Amniotic stem cell (primary cell): ENCODE data around the gene MST1.

Experiments
- DNase-seq: peaks from one replicate; lab custom pipeline; 2025; lab: John Stamatoyannopoulos, UW

Gene MST1

DNA sequence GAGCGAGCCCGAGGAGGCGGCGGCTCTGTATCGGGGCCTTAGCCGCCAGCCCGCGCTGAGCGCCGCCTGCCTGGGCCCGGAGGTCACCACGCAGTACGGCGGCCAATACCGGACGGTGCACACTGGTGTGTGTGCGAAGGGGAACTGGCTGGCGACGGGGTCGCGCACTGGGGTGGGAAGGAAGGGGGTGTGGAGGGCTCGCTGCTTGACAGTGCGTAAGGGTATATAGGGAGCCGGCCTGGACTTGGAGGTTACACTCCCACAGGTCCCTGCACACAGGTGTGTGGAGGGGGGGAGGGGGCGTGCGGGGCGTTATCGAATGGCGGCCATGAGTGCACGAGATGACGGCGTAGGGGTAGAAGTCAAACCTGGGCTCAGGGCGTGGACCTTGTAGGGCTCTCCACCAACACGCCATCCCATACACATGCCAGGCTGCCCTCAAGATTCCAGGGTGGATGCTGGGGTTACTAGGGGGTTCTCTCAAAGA lies 14.7 kb downstream of the MST1 start:
- no peak for DNase-seq

DNA sequence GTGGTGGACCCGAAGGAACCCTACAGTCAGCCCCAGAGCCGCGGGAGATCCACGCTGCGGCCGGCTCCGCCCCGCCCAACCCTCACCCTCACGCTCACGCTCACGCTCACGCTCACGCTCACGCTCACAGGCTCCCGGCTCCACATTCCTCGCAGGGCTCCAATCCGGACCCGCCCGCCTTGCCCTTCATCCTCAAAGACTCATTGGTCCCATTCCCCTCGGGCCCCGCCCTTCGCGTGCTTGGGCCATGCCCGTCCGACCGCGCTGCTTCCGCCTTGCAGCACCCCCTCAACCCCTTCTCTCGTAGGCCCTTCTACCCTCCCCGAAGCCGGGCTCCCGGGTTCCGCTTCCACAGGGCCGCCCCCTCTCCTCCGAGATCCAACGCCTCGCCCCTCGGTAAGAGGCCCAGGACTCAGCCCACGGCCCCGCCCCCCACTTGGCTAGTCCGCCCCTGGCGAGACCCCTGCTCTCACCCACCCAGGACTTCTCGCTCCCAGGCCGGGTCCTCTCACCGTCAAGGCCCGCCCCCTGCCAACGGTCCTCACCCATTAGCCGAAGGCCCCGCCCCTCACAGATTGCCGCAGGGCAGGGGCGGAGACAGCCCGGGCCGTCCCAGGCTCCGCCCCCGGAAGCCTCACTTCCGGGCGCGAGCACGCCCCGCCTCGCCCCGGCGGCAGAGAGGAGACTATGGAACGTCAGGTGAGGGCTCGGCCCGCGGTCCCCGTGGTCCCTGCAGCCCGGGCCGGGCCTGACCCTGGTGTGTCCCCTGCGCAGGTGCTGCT lies 15.4 kb downstream of the MST1 start, which contains the start of gene APEH:
TSS of gene APEH (plus strand) at position 637 of the 782 bp plus-strand sequence. CDS start at position 688, 51 bp downstream.
- no peak for DNase-seq

DNA sequence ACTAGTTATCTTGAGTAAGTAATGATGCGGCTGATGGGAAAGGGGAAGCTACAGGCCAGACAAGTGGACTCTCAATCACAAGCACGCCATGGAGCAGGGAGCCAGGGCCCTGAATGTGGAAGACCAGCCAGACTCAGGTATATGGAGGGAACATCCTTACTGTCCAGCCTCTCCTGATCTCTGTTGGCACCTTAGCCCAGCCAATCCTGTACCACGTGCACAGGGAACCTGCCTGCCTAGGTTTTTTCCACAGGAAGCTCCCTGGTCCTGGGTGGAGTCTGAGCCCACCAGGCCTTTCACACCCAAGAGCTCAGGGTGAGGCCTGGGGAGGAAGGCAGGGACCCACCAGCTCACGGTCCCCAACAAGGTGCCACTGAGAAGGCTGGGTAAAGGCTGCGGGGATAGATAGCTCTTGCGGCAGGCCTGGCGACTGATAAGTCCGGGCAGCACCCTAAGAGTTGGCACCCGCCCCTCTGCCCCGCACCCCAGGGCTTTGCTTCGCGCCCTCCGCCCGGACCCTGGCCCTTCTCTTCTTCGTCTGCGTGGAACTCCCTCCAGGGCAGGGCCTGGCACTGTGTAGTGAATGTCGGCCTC lies 16.1 kb downstream of the MST1 start:
- no peak for DNase-seq

DNA sequence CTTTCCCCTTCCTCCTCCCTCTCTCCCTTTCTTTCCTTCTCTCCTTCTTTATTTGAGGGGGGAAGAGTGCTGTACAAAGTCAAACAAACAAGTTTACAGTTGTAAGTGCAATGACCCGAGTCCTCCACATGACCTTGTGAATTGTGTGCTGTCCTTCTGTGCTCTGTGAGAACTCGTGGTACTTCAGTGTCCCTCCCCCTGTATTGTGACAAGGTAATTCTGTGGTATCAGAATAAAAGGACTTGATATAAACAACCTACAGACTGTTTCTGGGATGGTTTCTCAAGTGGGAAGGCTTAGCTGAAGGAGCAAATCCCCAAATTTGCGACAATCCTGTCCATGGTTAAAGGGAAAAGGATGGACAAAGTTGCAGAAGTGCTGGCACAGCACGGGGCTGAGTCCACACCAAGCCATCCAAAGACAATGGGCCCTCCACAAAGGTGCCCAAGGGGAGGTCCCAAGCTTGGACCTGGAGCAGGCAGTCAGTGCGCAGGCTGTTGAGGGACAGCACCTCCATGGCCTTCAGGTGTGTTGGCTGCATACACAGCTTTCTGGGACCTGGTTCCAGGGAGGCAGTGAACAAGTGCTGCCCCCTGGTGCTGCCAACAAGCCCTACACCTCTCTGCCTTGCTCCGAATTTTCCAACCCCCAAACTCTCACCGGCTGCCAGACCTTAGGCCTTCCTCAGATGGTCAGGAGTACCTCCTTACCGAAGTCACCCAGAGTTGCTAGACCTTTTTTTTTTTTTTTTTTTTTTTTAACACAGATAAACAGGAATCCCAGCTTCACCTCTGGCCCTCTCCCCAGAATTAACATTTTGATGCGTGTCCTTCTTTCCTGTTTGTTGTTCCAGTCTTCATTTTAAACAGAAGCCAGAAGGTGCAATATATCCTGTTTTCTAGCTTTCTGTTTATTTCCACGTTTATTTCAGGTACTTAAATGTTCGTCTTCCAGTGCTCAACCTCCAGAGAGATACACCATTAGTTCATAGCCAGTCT lies 17.7 kb downstream of the MST1 start:
- no peak for DNase-seq

DNA sequence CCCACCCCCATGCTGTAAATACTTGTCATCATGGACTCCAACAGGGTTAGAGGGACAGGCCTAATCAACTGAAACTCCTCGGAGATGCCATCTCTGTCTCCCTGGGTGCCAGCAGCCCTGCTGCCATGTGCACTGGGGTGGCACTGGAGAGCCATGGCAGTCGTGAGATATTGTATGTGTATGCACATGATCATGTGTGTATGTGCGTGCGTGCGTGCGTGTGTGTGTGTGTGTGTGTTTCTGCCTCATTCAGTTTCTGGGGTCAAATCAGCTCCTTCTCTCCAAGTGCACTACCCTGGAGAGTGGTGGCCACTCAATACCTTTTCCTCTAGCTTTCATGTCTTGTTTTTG lies 18.4 kb downstream of the MST1 start:
- DNase-seq: no peak

DNA sequence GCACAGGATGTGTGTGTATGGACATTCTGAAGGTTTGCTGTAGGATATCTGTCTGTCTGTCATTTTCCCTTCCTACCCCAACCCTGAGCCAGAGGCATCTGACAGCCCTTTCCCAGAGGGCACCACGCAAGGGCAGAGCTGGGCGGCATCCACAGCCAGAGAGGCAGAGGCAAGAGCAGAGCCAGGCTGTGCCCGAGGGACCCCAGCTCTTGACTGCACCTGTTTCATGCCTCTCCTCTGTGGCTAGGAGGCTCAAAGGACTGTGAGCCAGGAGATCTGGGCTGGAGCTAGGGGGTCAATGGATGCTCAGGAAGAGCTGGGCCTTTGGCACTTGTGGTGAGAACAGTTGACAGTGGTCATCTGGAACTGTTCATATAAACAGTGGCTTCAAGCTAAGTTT lies 19.9 kb downstream of the MST1 start:
- no peak for DNase-seq

DNA sequence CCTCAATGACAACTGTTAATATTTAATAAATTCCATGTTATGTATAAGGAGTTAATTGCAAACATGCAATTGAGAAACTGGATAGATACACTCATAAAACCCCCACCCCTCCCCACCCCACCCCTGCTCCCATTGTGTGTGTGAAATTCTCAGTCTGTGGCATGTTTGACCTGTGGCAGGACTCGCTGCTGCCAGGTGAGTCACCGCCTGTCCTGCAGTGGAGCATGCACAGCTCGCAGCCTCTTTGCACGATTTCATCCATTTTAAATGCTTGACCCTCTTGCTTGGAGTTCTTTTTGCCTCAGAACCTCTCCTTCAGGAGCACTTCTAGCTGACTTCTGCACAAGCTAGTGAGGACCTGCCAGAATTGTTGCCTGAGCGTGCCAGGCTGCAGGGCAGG lies 20.4 kb downstream of the MST1 start:
- no peak for DNase-seq

DNA sequence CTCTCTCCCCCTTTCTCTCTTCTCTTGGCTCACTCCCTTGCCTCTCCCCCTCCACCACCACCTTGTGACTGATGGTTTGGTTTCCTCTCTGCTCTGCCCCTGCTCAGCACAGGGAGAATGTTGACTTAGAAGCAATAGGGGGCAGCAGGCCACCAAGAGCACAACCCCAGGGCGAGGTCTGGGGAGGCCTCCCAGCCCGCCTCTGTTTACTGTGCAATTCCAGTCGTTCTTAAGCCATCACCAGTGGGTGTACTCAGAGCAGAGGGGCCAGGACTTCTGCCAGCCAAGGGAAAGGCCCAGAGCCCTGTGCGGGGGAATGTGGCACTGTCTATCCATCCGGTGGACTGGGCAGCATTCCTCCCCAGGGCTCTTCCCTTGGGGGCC lies 20.9 kb downstream of the MST1 start:
- no peak for DNase-seq

DNA sequence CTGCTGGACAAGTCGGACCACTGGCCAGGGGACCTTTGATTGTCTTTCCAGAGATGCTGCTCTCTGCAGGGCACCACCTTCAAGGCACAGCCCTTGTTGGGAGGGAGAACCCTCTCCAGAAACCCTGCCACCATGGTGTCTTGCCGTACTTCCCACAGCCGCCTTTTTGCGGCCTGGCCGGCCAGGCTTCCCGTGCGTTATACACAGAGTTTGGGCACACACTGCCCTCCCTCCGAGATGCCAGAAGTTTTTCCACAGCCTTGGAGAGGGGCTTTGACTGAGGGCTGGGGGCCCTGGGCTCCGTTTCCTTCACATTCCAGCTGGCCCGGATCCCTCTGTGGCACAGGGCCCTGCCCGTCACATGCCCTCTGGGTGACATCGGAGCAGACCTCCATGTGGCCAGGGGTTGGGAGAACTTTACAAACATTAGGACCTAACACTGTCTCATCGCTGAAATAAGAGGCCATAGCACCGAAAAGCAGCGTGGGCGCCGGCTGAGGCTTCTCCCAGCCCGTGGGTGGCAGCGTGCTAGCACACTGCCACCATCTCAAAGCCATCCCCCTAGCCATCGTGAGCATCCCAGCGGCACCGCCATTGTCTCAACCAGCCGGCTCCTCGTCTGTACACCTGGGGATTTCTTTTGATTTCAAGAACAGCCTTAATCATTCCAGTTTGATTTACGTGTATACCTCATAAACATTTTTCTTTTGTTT lies 21.4 kb downstream of the MST1 start:
- DNase-seq: no peak

DNA sequence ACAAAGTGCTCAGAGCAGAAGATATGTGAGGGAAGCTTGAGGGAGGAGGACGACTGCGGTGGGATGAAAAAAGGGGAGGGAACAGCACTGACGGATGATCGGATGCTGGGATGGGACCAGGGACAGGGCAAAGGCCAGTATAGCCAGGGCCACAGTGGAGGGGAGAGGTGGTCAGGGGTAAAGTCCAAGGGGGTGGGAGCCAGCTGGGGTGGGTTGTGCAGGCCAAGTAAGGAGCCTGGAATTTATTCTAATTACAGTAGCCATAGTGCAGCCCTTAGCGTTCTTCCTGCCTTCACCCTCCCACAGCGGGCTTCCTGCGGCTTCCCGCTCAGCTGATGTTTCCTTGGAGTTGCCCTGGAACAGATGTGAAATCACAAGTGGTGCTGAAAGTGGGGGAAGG lies 22.7 kb downstream of the MST1 start:
- no peak for DNase-seq

DNA sequence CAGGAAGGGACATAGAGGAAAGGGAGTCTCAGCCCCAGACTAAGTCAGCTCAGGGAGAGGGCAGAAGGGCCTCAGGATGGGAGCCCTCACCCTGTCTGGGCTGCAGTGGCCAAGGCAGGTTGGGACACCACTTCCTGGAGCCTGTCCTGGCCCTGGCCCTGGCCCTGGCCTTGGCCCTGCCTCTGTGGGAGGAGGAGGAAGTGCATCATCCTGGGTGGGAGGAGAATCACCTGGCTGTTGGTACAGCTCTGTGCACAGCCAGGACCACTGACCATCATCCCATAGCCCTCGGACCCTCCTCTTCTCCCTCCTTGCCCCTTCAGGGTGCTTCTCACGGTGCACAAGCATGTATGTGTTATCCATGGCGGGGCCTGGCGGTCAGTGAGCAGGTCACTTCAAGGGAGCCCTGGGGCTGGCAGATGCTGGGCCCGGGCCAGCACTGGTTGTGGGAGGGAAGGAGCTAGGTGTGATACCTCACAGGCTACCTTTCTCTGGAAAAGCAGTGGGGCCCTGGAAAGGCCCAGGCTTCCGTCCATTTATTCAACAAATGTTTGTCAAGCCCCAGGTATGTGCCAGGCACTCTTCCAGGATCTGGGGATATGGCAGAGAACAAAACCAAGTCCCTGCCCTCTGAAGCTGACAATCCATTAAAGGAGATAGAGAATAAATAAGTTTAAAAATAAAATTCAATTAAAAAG lies 23.3 kb downstream of the MST1 start:
- DNase-seq: no peak

DNA sequence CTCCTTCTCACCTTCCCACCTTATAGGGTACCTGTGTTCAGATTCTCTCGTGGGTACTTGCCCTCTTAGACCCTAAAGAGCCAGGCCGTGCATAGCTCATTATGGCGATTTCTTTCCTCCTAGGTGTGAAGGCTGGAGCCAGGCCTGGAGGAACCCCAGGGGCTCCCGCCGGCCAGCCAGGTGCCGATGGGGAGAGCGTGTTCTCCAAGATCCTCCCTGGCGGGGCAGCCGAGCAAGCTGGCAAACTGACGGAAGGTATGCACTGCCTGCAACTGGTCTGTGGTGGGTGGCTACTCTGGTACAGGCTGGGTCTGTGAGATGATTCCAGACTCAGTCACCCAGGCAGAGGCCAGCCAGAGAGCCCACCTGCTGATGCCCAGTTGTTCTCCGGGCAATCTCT lies 25.0 kb downstream of the MST1 start:
- DNase-seq: no peak

DNA sequence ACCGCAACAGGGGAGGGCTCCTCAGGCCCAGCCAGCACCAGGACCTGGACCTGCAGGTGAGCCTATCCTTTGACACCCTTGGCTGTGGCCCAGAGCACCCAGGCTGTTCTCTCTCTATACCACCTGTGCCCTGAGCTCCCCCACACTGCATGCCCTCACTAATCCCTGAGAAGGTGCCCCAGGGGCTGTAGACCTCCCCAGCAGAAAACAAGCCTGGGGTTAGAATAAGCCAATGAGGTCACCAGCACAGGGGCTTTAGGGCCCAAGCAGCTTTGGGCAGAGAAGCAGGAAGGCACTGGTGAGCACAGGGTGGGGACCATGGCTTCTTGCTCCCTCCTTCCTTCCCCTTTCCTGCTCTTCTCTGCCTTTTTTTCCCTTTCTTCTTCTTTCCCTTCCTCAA lies 25.4 kb downstream of the MST1 start:
- no peak for DNase-seq

DNA sequence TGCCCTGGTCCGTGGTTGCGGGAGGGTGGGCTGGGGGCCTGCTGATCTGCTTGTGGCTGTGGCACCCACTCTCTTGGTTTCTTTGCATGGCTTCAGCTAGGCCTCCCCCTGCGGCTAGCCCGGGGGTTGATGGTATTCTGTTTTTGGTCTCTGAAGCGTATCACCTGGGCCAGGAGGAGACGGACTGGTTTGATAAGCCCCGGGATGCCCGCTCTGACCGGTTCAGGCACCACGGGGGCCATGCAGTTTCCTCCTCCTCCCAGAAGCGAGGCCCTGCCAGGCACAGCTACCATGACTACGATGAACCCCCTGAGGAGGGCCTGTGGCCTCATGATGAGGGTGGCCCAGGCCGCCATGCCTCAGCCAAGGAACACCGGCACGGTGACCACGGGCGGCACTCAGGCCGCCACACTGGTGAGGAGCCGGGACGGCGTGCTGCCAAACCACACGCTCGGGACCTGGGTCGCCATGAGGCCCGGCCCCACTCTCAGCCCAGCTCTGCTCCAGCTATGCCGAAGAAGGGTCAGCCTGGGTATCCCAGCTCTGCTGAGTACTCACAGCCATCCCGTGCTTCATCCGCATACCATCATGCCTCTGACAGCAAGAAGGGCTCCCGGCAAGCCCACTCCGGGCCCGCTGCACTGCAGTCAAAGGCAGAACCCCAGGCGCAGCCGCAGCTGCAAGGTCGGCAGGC lies 26.4 kb downstream of the MST1 start:
- no peak for DNase-seq

DNA sequence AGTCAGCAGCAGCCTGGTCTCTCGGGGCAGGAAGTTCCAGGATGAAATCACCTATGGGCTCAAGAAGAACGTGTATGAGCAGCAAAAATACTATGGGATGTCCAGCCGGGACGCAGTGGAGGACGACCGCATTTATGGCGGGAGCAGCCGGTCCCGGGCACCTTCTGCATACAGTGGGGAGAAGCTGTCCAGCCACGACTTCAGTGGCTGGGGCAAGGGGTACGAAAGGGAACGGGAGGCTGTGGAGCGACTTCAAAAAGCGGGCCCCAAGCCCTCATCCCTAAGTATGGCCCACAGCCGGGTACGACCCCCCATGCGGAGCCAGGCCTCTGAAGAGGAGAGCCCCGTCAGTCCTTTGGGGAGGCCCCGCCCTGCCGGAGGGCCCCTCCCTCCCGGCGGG lies 27.3 kb downstream of the MST1 start:
- DNase-seq: no peak

DNA sequence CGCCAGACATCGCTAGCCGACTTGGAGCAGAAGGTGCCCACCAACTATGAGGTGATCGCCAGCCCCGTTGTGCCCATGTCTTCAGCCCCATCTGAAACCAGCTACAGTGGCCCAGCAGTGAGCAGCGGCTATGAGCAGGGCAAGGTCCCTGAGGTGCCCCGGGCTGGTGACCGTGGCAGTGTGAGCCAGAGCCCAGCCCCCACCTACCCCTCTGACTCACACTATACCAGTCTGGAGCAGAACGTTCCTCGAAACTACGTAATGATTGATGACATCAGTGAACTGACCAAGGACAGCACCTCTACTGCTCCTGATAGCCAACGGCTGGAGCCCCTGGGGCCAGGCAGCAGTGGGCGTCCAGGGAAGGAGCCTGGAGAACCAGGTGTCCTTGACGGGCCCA lies 28.0 kb downstream of the MST1 start:
- DNase-seq: no peak

DNA sequence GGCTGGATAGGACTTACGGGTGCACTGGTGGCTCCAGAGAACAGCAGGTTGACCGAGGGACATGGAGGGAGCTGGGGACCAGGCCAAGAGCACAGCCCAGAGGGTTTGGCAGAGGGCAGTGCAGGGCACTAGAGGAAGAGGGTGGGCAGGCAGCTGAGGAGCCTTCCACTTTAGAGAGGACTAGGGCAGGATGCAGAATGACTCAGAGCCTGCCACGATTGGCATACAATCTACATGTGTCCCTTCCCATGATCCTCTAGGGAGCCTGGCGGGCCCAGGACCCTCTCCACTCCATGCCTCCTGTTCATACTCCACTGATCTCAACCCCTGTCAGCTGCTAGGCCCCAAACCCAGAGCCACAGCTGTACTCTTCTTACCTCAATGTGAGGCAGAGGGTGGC lies 29.5 kb downstream of the MST1 start:
- DNase-seq: no peak

DNA sequence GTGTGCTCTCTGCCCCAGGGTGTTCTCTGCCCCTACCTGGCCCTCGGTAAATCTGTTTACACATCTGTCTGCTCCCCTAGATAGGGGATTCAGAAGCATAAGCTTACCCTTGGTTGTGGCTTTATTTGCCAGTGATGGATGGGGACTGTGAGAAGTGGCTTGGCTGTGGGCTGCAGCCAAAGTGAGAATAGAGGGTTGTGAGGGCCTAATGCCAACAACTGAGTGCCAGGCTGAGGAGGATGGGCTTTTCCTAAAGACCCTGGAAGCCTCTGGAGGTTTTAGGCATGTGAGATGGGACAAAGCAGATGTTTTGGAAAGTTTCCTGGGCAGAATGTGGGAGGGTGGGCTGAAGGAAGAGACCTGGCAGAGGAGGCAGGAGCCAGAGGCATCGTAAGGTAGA lies 30.6 kb downstream of the MST1 start:
- no peak for DNase-seq

DNA sequence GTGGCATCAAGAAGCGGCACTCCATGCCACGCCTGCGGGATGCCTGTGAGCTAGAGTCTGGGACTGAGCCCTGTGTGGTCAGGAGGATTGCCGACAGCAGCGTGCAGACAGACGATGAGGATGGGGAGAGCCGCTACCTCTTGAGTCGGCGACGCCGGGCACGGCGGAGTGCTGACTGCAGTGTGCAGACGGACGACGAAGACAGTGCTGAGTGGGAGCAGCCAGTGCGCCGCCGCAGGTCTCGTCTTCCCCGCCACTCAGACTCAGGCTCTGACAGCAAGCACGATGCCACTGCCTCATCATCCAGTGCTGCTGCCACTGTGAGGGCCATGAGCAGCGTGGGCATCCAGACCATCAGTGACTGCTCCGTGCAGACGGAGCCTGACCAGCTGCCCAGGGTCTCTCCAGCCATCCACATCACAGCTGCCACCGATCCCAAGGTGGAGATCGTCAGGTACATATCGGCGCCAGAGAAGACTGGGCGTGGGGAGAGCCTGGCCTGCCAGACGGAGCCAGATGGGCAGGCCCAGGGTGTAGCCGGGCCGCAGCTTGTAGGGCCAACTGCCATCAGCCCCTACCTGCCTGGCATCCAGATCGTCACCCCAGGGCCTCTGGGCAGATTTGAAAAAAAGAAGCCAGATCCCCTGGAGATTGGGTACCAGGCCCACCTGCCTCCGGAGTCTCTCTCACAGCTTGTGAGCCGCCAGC lies 31.9 kb downstream of the MST1 start:
- no peak for DNase-seq

DNA sequence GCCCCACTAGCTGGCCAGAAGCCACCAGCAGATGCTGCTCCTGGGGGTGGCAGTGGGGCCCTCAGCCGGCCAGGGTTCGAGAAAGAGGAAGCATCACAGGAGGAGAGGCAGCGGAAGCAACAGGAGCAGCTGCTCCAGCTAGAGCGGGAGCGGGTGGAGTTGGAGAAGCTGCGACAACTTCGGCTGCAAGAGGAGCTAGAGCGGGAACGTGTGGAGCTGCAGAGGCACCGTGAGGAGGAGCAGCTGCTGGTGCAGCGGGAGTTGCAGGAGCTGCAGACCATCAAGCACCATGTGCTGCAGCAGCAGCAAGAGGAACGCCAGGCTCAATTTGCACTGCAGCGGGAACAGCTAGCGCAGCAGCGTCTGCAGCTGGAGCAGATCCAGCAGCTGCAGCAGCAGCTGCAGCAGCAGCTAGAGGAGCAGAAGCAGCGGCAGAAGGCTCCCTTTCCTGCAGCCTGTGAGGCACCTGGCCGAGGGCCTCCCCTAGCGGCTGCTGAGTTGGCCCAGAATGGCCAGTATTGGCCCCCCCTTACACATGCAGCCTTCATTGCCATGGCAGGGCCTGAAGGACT lies 32.6 kb downstream of the MST1 start:
- no peak for DNase-seq
